DMS114 treated with DMSO at 0.1 percent for 48 hours (cell line): Measurements from ENCODE around the gene PWWP2A.
"Not testable (repeated sequence)": the region's sequence is repeated elsewhere in the genome, so short reads cannot be mapped to it uniquely, and the experiment has no call there.

Source experiments
- DNase-seq: peaks from one replicate; lab custom pipeline; 2025; ENCODE audit not compliant: unreplicated experiment; lab: John Stamatoyannopoulos, UW

The PWWP2A gene

DNA sequence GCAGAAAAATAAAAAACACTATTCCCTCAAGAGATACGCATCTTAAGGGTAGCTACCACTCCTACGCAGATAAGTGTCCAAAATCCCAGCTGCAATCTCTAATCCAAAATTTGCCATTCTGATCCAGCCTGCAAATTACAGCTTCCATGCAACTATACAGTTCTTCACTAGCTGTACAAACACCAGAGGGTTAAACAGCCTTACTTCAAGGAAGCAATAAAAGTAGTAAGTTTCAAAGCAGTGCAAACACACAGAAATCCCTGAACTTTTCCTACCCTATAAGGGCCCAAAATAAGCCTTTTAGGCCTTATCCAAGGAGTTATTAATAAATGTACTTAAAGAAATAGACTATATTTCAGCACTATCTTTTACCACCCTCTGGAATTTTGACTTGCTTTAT lies 39.5 kb downstream of the PWWP2A start:
- no peak for DNase-seq

- DNase-seq = no peak
These were observed 42.3 kb downstream of the PWWP2A start for GRCh38 chr5:160076997-160077396.

- DNase-seq = no peak
These were observed 44.2 kb downstream of the PWWP2A start for GRCh38 chr5:160075073-160075472.

DNA sequence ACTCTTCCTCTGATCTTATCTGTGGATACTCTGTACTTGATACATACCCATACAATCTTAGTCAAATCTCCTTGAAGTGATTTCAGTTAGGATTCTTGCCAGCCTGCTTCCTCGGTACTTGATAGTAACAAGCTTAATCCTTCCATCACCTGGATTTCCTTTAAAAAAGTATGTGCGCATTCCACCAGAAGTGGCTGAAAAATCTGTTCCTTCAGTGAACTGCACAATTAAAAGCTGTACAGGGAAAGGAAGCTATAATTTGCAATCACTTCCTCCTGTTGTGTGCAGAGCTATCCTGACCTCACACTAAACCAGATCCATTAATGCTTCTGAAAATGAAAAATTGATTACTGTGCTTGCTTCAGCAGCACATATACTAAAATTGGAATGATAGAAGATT lies 47.3 kb downstream of the PWWP2A start:
- DNase-seq = no peak

DNA sequence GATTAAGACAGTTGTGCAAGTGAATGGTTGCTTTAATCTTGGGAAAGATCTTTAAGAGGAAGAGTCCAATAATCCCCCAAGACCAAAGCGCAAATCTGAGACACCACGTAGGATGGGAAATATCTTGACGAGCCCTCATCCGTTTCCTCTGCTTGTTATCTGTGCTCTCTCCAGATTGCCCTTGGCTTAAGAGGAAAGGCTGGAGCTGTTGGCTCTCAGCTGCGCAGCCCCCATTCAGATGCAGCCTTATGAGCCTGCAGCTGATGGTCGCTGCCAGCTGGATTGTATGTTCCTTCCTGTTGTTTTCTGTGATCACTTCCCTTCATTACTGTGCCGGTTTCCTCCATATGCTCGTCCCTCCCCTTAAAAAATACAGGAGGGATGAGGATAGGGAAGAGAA lies 47.7 kb downstream of the PWWP2A start:
- DNase-seq = no peak

DNA sequence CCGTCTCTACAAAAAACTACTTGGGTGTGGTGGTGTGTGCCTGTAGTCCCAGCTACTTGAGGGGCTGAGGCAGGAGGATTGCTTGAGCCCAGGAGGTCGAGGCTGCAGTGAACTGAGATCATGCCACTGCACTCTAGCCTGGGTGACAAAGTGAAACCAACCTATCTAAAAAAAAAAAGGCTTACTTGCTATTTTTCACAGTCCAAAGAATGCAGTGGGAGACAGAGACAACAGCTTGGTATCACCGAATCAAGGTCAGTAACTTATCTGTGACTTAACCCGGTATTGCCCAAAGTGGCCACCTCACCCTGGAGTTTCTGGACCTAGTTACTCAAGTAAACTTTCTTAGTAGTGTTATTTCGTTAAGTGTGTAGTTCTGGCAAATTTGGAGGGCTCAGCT lies 50.1 kb downstream of the PWWP2A start:
- DNase-seq = not testable (repeated sequence)

DNA sequence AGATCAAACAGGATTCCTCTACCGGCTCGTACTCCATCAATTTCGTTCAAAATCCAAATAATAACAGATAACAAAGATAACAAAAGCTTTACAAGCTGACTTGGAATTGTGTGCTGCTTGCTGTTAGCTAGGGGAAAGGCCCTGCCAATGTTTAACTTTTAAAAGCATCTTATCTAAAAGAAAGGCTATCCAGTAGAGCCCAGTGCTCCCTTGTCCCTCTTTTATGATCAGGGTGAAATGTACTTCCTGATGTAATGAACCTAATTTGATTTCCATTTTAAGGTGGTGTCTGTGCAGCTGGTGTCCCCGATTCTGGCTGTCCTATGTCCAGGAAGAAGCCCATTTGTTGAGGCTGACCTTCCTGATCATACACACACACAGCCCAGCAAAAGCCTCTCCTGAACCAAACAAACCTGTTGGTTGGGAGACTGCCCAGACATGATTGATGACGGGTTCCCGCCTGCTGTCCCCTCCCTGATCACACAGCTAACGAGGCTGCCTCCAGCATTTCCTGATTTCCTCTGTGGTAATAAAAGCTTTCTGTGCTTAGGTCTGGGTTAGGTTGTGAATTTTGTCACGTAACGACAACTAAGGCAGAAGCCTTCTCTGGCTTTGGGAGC lies 54.1 kb downstream of the PWWP2A start:
- DNase-seq = no peak

GRCh38 chr5:160064417-160064810 lies 54.8 kb downstream of the PWWP2A start:
- no peak for DNase-seq

- no peak for DNase-seq
These were observed 57.5 kb downstream of the PWWP2A start for GRCh38 chr5:160061770-160062169.

GRCh38 chr5:160060001-160060400 lies 59.2 kb downstream of the PWWP2A start:
- no peak for DNase-seq

GRCh38 chr5:160057256-160057655 lies 62.0 kb downstream of the PWWP2A start:
- DNase-seq = no peak

DNA sequence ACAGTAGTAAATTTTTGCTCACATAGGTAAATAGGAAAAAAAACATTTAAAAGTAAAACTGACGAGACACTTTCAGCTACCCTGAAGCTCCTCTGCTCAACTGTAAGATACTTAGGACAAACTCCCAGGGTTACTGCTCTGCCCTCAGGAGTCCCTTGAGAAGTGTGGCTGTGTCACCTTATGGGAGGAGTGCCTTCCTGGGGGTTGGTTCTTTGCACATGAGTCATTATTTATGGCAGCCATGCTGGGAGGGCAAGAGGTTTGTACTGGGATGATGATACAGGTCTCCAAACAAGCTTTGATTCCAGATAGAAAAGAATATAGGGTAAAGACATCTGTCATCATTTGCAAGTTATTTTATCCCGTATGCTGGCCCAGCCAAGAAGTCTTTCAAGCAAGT lies 64.4 kb downstream of the PWWP2A start:
- DNase-seq = no peak

DNA sequence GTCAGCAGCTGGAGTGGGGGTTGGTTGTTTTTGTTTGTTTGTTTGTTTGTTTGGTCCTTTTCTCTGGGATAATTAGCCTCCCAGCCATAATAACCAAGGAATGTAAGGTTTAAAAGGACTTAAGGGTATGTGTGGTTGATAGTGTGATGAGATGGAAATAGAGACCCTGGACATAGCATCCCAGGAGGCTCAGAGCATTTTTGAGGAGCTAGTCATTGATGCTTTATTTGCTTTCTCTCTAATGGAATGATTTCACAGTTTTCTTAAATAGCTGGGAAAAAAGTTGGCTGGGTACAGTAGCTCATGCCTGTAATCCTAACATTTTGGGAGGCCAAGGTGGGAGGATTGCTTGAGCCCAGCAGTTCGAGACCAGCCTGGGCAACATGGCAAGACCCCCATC lies 65.2 kb downstream of the PWWP2A start:
- no peak for DNase-seq

DNA sequence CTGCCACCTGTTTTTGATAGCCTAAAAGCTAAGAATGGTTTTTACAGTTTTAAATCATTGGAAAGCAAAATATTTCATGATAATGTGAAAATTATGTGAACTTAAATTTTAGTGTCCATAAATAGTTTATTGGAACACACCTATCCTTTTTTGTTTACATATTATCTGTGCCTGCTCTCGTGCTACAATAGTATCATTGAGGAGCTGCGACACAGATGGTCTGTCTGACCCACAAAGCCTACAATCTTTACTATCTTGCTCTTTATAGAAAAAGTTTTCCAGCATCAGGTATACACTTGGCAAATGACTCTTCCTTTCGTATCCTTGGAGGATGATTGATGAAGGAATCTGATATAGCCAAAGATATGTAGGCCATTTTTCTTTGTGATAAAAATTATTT lies 70.2 kb downstream of the PWWP2A start:
- DNase-seq = no peak

DNA sequence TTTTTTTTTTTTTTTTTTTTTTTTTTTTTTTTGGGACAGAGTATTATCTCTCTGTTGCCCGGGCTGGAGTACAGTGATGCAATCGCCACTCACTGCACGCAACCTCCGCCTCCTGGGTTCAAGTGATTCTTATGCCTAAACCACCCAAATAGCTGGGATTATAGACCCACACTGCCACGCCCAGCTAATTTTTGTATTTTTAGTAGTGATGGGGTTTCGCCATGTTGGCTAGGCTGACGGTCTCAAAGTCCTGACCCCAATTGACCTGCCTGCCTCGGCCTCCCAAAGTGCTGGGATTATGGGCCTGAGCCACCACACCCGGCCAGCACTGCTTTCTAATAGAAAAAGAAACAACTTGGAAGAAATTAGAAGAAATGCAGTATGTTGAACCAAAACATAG lies 71.1 kb downstream of the PWWP2A start:
- DNase-seq = no peak

DNA sequence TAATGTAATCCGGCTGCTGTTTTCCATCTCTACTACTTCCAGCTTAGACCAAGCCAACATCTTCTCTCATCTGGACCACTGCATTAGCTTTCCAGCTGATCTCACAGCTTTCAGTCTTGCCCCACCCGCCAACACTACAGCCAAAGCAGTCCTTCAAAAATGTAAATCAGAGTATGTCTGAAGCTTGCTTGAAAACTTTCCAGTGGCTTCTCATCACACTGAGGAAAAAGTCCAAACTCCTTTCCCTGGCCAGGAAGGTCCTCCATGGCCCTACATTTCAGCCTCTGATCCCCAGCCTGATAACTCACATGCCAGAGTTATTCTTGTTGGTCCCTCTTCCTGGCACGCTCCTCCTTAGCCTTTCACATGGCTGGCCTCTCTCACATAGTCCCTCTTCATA lies 71.8 kb downstream of the PWWP2A start:
- no peak for DNase-seq

DNA sequence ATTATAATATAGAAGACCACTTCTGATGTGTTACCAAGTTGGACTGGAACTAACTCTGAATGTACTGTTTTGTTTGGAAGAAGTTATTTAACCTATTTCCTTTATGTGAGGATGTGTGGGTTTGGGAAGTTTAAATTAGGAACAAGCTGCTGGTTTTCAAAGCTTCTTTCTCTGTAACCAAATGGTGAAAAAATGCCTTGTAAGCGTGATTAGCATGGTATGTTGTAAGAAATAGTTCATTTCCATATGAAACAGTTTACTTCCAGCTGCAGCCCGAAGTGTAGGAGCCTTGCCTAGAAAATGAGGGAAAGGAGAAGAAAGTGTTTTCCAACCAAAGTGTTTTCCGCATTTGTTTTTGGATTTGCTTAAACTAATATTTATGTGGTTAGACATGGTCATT lies 74.3 kb downstream of the PWWP2A start:
- no peak for DNase-seq

GRCh38 chr5:160044391-160044804 lies 74.9 kb downstream of the PWWP2A start:
- DNase-seq = no peak

GRCh38 chr5:160042671-160043070 lies 76.6 kb downstream of the PWWP2A start:
- no peak for DNase-seq
